ENCODE measurements around the gene ADGRF1.

Gene ADGRF1

GRCh38 chr6:46973029-46973428 lies 69.1 kb downstream of the ADGRF1 start:
- no peak for DNase-seq

- no peak for DNase-seq
Measured at GRCh38 chr6:46972531-46972930, 69.6 kb downstream of the ADGRF1 start.

GRCh38 chr6:46969206-46969605 lies 72.9 kb downstream of the ADGRF1 start:
- DNase-seq = no peak

GRCh38 chr6:46967826-46968349 lies 74.2 kb downstream of the ADGRF1 start:
- no peak for DNase-seq

GRCh38 chr6:46964716-46965519 lies 77.2 kb downstream of the ADGRF1 start:
- DNase-seq = no peak

GRCh38 chr6:46963626-46964025 lies 78.5 kb downstream of the ADGRF1 start:
- no peak for DNase-seq

- no peak for DNase-seq
Measured at GRCh38 chr6:46963039-46963438, 79.1 kb downstream of the ADGRF1 start.

GRCh38 chr6:46961711-46962110 lies 80.4 kb downstream of the ADGRF1 start:
- no peak for DNase-seq

GRCh38 chr6:46961232-46961631 lies 80.9 kb downstream of the ADGRF1 start:
- DNase-seq = no peak

- no peak for DNase-seq
Measured at GRCh38 chr6:46959419-46959818, 82.7 kb downstream of the ADGRF1 start.

- no peak for DNase-seq
Measured at GRCh38 chr6:46956409-46956808, 85.7 kb downstream of the ADGRF1 start.

GRCh38 chr6:46954837-46955451 lies 87.2 kb downstream of the ADGRF1 start:
- no peak for DNase-seq

GRCh38 chr6:46953921-46954320 lies 88.2 kb downstream of the ADGRF1 start:
- no peak for DNase-seq

- no peak for DNase-seq
Measured at GRCh38 chr6:46949632-46950280, 92.4 kb downstream of the ADGRF1 start.

GRCh38 chr6:46948699-46949098 lies 93.4 kb downstream of the ADGRF1 start:
- DNase-seq = no peak
